Fibroblast of skin of left biceps (primary cell): ENCODE measurements around the gene PCBP2.

Experiments used
- DNase-seq, 2 experiments: peaks; one replicate each; pipeline ENCODE4 v3.0.0-alpha.2; 2013; ENCODE audit warnings: low read depth in 2 of 2

The PCBP2 gene

DNA sequence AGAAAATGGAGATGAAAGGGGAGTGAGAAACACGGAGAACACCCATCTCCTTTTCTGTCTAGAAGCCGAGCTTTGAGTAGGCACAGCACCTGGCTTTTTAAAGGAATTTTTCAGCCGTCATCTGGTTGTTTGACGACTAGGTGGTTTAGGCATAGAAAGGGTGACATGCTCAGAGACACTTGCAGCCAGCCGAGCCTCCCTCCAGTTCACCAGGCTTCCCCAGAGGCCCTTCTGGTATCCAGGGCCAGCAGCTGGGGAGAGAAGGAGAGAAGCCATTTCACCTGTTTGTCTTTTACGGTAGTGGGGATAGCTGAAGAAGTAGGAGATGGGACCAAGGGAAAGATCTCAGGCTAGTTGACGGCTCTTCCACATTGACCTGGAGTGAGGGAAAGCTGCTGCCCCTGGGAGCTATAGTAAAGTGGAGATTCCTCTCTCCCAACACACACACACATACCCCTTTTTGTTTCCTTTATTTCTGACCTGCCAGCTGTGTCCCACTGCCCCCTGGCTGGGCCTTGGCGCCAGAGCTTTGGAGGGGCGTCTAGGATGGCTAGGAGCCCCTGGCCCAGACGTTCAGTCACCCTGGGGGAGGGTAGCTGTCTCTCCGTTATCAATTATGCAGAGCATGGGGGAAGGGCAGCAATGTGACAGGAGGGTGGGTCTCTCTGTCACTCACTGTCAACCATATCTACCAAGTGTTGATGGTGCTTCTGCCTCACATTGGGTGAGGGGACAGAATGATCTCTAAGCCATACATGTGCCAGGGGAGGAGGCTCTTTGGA is 41.9 kb downstream of the PCBP2 start:
- DNase-seq, result no peak

DNA sequence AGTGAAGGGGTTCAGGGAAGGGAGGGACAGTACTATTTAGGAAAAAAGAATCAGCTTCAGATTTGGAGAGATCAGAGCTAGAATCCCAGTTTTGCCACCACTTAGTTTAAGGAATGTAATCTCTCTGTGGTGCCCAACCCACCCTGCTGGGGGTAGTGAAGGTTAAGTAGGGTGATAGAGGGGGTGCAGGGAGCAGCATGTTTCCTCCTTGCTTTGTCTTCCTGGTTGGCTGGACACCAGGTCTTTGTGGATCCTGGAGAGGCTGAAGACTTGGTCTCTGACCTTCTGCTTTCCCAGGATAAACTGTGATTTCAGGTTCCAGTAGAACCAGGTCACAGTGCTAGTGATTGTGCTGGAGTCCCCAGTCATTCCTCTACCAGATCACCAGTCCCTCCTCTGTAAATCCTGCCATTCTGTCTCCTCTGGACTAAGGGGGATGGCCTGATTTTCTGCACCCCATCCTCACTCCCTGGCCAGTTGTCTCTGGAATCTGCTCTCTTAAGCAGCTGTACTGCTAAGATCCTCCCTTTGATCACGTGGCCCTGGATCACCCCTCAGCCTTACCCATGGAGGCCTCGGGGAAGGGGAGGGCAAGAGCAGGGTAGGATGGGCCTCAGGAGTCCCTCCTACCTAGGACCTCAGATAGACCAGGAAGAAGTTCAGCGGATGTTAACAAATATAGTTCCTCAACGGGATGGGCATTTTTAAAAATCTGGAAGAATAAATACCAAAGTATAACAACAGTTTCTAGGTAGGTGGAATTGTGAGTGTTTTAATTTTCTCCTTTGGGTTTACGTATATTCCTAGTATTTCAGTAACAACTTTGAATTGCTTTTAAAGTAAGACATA is 44.2 kb downstream of the PCBP2 start:
- DNase-seq, result peak in 1 of 2 experiments; percentile 38

DNA sequence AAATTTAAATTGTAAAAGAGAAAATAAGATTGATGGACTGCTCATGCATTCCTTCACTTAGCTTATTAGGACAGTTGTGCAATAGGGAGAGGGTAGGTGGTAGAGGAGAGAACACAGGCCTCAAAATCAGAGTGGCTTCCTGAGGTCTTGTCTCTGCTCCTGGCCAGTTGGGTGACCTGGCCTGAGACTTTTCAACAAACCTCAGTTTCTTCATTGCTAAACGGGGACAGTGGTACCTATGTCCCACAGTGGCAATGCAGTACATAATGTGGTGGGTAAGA is 44.8 kb downstream of the PCBP2 start:
- DNase-seq, result no peak

DNA sequence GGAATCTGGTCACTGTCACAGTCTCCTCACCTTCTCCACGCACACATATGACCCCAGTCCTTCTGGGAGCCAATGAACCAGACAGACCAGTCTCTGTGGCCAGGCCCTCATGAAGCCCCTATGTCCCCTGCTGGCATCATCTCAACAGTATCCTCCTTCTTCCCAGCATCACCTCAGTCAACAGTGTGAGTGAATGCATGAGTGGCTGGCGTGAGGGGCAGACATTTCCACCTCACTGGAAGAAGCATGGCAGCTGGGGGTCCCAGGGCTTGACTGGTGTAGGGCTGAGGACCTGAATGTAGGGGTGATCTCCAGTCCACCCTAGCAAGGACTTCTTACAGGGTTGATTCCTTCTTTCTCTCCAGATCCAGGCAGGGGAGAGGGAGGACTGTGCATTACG is 45.6 kb downstream of the PCBP2 start:
- DNase-seq, result no peak

DNA sequence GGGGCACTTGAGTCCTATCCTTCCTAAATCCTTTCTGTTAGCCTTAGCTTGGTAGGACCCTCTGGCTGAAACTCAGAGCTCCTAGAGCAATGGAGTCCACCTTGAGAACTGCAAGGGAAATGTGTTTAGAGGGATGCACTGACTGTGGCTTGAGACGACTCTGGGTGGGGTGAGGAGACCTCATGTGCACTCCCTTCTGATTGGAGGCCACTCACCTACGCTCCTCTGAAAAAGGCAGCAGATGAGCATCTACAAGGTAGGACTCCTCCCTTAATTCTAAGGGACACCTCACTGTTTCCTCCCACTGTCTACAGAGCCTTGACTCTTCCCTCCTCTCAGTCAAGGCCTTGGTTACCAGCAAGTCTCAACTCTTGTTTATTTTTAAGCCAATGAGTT is 46.3 kb downstream of the PCBP2 start:
- no peak for DNase-seq

DNA sequence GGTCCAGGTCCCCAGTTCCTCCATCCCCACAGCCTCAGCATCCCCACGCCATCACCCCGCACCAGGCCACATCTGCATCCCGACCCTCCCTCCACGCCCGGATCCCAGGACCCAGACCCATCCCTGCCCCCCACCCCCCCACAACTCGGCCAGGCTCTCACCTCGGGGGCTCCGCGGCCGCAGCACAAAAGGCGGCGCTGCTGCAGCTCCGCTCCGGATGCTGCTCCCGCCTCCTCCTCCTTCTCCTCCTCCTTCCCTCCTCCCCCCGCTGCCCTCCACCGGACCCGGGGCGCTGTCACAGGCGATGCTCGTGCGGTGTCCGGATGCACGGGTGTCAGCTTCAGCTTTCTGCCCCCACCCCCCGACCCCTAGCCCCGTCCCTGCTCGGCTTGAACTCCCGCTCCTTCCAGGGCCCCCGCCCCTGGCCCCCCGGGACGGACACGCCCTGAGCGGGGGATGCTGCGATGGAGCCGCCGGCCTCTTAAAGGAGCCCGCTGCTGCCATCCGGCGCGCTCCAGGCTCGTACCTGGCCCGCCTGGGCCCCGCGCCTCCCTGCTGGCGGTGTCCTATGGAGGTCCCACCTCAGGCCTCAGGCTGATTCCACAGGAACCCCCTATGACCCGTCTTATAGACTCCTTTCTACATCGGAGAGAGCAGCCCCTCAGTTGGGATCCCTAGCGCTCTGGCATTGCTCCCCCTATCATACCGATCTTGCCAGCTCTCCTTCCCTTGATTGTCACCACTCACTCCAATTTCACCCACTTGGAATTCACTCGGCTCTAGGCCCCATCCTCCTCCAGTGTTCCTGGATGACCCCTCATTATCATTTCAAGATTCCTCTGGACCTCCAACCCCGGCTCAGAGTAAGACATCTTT is 47.6 kb downstream of the PCBP2 start, which contains the start of gene MAP3K12:
MAP3K12 (minus strand) TSS at position 193 of the 876 bp plus-strand sequence. CDS start 12,067 bp downstream, outside the sequence.
- no peak for DNase-seq

DNA sequence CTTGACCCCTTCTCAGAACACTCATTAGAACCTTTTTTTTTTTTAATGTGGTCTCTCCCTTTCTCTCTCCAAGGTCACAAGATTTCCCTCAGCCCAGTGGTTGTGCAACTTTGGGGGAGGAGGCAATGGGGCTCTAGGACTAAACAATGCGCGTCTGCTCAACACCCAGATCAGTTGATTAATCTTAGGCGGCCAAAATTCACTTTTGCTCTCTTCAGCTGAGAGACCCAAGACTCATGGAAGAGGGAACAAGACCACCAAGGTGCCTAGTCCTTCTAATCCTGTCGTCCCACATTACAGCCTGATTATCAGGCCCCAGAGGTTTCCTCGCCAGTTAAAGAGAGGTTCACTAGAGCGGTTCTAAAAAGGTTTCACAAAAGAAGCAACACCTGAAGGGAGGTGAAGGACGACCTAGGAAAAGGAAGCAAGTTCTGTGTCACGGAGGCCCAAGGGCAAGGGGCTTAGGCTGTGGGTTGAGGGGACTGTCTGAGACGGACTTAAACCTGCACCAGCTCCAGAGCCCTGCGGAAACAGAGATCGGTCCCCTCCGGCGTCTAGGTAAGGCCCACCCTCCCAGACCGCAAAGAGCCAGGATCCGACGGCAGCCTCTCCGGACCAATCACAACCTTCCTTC is 48.4 kb downstream of the PCBP2 start:
- no peak for DNase-seq

DNA sequence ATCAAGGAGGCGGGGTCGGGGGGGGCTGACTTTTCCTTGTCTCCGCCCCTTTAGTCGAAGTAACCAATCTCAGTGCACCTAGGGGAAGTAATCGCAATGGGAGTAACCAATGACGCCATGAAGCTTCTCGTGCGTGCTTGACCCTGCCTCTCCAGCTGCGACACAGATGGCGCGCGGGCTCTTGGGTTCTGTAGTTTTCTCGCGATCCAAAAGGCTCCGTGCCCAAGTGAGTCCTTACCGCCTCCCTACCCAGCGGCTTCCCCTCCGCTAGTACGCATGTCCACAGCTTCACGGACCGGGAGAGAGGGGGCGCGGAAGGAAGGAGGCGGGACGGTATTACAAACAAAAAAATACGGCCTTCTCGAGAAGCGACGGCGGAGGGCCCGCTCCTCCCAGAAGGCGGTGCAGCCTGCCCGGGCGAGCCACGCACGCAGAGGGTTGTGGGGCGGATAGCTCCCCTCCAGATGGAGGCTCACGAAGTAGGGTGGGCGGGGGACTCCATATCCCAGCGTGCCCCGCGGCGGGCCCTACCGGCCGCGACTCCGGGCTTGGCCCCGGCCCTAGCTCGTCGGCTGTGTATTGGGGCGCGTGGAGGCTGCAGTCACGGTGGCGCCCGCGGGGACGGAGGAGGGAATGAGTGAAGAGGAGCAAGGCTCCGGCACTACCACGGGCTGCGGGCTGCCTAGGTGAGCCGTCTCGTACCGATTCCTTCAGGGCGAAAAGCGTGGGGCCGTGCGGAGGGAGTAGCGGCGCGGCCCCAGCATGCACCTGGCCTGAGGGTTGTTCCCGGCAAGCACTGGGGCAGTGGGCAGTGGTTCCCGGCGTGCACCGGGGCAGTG is 49.1 kb downstream of the PCBP2 start, which contains the start of gene TARBP2:
TARBP2 (plus strand) TSS at position 508 of the 839 bp plus-strand sequence; CDS start at position 634, 126 bp downstream.
- DNase-seq, result peak; percentile 99

DNA sequence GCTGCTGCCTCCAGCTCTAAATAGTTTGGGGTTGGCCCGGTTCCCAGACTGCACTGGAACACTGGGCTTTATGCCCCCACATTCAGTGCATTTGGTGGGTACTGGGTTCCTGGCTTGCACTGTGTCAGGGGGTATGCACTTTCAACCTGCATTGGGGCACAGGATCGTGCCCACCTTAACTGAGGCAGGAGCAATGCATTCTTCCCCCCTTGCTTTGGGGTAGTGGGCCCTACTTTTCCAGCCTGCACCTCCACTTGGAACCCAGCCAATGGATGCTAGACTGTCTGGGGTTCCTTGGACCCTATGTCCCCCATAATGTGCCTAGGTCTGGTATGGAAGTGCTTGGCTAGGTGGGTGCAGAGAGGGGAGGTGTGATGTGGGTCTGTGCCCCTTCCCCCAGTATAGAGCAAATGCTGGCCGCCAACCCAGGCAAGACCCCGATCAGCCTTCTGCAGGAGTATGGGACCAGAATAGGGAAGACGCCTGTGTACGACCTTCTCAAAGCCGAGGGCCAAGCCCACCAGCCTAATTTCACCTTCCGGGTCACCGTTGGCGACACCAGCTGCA is 49.8 kb downstream of the PCBP2 start:
- no peak for DNase-seq

DNA sequence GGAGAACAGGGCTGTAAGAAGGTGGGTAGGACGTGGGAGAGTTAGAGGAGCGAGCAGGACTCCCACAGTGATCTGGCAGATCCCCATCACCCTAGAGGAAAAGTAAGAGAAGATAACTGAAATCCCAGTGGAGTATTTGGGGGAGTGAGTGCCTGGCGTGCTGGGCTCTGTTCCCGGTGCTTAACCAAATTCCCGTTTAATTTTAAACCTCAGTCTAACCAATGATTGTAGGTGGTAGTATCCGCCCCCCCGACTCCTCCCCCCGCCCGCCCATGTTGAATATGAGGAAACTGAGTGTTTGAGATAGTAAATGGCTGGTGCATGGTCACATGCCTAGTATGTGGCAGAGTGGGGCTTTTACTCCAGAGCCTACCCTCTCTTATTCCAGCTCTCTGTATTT is 50.4 kb downstream of the PCBP2 start:
- DNase-seq, result no peak

DNA sequence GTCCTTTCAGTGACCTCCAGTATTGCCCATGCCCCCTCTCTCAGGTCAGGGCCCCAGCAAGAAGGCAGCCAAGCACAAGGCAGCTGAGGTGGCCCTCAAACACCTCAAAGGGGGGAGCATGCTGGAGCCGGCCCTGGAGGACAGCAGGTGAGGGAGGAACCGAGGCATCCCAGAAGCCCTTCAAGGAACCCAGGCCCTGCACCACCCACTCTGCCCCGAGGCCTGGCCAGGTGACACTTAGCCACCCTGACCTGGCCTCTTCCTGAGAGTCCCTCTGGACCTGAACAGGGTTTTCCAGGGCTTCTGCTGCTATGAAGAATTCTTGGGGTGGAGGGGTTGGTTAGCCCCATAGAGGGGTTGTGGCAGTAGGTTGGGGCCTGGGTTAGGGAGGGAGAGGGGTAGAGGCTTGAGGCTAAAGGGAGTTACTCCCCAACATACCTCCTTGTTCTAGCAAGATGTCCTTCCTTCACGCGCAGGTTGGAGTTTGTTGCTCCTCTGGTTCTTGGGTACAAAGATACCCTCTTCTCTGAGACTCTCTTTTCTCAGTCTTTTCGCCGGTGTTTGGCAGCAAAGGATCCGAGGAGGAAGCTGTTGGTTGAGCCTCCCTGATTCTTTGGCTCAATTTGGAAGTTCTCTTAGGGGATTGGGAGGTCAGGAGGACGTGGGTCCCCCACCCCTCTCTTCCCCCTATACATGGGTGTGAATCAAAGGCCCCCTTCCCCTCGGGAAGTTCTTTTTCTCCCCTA is 51.3 kb downstream of the PCBP2 start:
- DNase-seq, result no peak

DNA sequence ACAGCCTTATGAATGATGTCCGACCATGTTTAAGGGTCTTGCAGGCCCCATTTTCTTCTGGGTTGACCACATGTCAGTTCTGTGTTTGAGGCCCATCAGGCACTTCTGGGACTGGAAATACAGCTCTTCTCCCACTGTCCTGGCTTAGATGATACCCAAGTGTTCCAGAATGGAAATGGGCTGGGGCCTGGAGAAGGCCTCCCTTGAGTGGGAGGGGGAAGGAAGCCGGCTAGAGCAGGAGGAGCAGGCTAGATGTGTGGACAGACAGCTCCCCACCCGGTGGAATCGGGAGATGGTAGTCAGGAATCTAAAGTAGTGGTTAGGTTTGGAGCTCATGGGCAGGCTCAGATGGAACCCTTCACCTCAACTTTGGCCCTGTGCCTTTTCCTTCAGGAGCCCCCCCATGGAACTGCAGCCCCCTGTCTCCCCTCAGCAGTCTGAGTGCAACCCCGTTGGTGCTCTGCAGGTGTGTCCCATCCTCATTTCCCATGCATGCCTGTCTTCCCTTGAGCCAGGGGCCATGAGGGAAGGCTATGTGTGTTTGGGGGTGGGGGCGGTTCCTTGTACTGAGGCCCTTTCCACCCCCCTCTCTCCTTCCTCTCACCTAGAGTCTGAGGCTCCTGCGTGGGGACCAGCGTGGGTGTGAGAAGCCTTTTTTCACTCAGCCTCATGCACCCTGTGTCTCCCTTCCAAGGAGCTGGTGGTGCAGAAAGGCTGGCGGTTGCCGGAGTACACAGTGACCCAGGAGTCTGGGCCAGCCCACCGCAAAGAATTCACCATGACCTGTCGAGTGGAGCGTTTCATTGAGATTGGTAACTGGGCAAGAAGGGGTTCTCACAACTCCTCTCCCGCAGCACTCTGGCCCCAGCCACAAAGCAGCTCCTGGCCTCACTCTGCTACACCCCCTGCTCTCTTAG is 52.4 kb downstream of the PCBP2 start:
- no peak for DNase-seq

DNA sequence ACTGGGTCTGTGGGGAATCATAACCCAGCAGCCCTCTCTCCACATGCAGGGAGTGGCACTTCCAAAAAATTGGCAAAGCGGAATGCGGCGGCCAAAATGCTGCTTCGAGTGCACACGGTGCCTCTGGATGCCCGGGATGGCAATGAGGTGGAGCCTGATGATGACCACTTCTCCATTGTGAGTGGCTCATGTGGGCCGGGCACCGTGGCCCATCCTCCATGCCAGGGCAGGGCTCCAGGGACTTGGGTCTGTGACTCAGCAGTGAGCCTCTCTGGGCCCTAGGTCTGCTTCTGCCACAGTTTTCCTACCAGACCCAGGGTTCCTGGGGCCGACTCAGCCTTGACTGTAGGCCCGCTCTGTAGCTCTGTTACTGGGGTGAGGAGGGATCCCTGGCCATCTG is 53.2 kb downstream of the PCBP2 start:
- no peak for DNase-seq

DNA sequence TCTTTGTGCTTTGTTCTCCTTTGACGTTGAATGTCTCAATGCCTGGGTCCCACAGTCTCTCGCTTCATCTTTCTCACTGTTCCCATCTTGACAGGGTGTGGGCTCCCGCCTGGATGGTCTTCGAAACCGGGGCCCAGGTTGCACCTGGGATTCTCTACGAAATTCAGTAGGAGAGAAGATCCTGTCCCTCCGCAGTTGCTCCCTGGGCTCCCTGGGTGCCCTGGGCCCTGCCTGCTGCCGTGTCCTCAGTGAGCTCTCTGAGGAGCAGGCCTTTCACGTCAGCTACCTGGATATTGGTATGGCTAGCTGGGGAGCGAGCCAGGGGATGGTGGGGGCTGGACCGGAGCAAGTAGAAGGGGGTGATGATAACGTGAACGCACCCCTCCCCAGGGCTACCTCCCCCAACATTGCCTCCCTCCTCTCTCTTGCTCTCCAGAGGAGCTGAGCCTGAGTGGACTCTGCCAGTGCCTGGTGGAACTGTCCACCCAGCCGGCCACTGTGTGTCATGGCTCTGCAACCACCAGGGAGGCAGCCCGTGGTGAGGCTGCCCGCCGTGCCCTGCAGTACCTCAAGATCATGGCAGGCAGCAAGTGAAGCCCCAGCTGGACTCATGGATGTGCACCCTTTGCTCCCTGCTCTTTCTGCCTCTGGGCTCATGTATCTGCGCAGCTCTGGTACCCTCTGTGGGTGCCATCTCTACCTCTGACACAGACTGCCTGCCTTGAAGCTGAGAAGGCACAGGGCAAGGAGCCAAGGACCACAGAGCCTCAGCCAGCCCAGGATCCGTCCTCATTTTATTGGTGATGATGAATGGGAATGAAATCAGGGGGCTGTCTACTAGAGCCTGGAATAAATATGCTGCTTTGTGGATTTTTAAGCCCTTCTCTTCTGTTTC is 53.9 kb downstream of the PCBP2 start:
- no peak for DNase-seq

DNA sequence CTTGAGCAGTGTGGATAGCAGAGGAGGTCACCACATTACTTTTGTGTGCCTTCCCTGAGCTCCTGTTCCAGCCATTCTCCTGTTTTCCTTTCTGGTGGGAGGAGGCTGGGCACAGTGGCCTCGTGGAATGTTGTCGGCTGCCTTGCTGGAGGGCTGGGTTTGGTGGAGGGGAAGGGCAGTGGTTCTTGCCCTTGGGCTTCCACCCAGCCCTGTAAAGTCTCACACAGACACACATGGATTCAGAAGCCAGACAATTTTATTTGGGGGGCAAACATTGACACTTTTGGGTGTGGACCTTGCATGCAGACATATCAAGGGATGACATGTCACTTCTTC is 54.5 kb downstream of the PCBP2 start:
- DNase-seq, result no peak

DNA sequence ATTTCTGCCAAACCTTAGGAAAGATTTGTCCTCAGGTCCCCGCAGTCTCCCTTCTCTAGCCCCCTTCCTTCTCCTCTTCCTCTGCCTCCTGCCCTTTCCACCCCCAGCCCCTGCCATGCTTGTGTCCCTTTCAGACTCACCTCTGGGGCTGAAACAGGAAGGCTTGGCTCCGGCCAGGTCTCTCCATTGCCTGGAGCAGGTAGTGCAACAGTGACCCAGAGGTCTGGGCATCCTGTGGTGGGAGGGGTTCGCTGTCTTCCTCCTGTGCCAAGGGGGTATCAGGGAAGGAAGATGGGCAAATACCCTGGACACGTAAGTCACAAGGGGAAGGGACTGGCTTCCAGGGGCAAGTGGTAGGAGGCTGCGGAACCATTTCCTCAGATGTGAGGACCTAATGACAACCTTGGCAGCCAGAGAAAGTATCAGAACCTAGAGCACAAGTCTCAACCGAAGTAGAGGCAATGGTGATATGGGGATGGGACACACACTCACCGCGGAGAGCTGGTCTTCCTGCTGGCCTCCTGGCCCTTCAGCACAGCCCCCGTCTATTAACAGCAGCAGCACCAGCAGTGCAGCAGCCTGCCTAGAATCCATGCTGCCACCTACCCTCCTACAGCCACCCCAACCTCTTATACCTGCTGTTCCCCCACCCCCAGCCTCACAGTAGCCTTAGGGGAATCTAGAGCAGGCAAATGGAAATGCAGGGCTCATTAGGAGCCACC is 55.1 kb downstream of the PCBP2 start, which contains the start of gene NPFF:
NPFF (minus strand) TSS at position 604 of the 722 bp plus-strand sequence; CDS start at position 594, 10 bp downstream.
- DNase-seq, result no peak

DNA sequence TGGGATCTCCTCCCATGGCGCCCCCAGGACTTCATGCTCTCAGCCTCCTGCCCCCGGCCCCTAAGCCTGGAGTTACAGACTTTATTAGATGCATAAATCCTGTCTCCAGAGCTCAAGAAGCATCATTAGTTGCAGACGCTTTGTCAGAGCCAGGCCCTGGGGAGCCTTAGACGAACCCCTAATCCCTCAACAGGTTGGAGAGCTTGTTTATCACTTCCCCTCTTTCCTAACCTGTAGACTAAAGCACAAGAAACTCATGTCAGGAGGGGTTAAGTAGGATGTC is 55.6 kb downstream of the PCBP2 start:
- DNase-seq, result no peak
